Measurements from ENCODE around the gene LRRC26. TPM values are rescaled to one million over a fixed set of nuclear protein-coding genes. Genes with fewer than 3 reads are reported as not detected.

The LRRC26 gene
- total RNA-seq, 3 donors from 2014 or later: 18.7 to 63.0 (median 58.9) TPM

- Histone ChIP-seq H3K4me3 (no peak overlapping the region), H3K4me1 (ENCODE audit: low read depth) (peaks cover 21% of the 10 kb centered on the region), H3K36me3 (ENCODE audit: low read depth) (peaks cover 3% of the 10 kb centered on the region), H3K9me3 (no peaks in the 10 kb centered on the region)
- intact Hi-C loops (cut with DNase I, micrococcal nuclease): no loop called here
- TF ChIP-seq CTCF (IDR thresholded peaks at IDR 0.05): no peak
- DNase-seq: no peak
- no peak for ATAC-seq
Observed at GRCh38 chr9:137178939-137179630, 9.2 kb upstream of the LRRC26 start.

- Histone ChIP-seq H3K4me3 (no peak overlapping the region), H3K4me1 (ENCODE audit: low read depth) (peaks cover 21% of the 10 kb centered on the region), H3K9me3 (no peaks in the 10 kb centered on the region), H3K36me3 (ENCODE audit: low read depth) (peaks cover 3% of the 10 kb centered on the region)
- intact Hi-C loops (cut with DNase I, micrococcal nuclease): no loop called here
- TF ChIP-seq CTCF (IDR thresholded peaks at IDR 0.05): no peak
- DNase-seq (no peak), ATAC-seq (no peak)
Observed at GRCh38 chr9:137178201-137178938, 8.5 kb upstream of the LRRC26 start.

- DNase-seq: peak in 2 of 3 donors; percentile 59 to 60
- H3K9me3 ChIP-seq: no peaks in the 10 kb centered on the region
- intact Hi-C loops (cut with DNase I, micrococcal nuclease): no loop called here
- TF ChIP-seq CTCF (IDR thresholded peaks at IDR 0.05): peak; percentile 41
- H3K36me3 ChIP-seq (ENCODE audit: low read depth): peaks cover 3% of the 10 kb centered on the region
- ATAC-seq: peak; percentile 72
- H3K4me3 ChIP-seq: no peak overlapping the region
- peaks cover 21% of the 10 kb centered on the region for H3K4me1 ChIP-seq (ENCODE audit: low read depth)
Observed at GRCh38 chr9:137176302-137177182, 6.7 kb upstream of the LRRC26 start.

GRCh38 chr9:137175345-137175961, 5.6 kb upstream of the LRRC26 start:
- intact Hi-C loops (cut with DNase I, micrococcal nuclease): no loop called here
- Histone ChIP-seq H3K4me3 (no peak overlapping the region), H3K4me1 (ENCODE audit: low read depth) (peaks cover 21% of the 10 kb centered on the region), H3K9me3 (no peaks in the 10 kb centered on the region), H3K36me3 (ENCODE audit: low read depth) (peaks cover 3% of the 10 kb centered on the region)
- ATAC-seq (peak; percentile 4), DNase-seq (no peak)
- TF ChIP-seq CTCF (IDR thresholded peaks at IDR 0.05): no peak

- DNase-seq: no peak
- intact Hi-C loops (cut with DNase I, micrococcal nuclease): no loop called here
- no peak overlapping the region for H3K4me3 ChIP-seq
- peak; percentile 6 for ATAC-seq
- H3K9me3 ChIP-seq: no peaks in the 10 kb centered on the region
- H3K4me1 ChIP-seq (ENCODE audit: low read depth): peaks cover 25% of the 10 kb centered on the region
- TF ChIP-seq CTCF (IDR thresholded peaks at IDR 0.05): no peak
- H3K36me3 ChIP-seq (ENCODE audit: low read depth): peaks cover 3% of the 10 kb centered on the region
Observed at GRCh38 chr9:137174722-137175293, 5.0 kb upstream of the LRRC26 start.

Measured in mucosa of descending colon (tissue), 3 donors.